ENCODE measurements around the gene HCN1.

Gene HCN1

GRCh38 chr5:45696206-45696836, at the start of gene HCN1:
Gene HCN1, minus strand, starts transcription at chr5:45696380.
- H3K27ac ChIP-seq = no peak within 1 kb of the TSS
- no peaks in the 10 kb centered on the region for H3K27me3 ChIP-seq
- H3K4me3 ChIP-seq = no peak within 1 kb of the TSS
- no peak within 1 kb of the TSS for H3K4me2 ChIP-seq
- no peak for TF ChIP-seq Cebpa-rat (IDR thresholded peaks at IDR 0.05)
- H3K9me3 ChIP-seq (replicated peaks in 1 of 11) = peaks cover 0 to 21% (median 13%) of the 10 kb centered on the region in 11 experiments; a peak in 15 of 22 replicates
- no peaks in the 10 kb centered on the region for H3K4me1 ChIP-seq
- no peaks in the 10 kb centered on the region for H3K36me3 ChIP-seq
- H4K20me1 ChIP-seq = no peaks in the 10 kb centered on the region
- H3K9ac ChIP-seq = no peak within 1 kb of the TSS

- no peak for TF ChIP-seq Cebpa-rat (IDR thresholded peaks at IDR 0.05)
- H3K9ac ChIP-seq = no peak overlapping the region
- H3K9me3 ChIP-seq (replicated peaks in 1 of 11) = no peaks in the 10 kb centered on the region
- H4K20me1 ChIP-seq = no peaks in the 10 kb centered on the region
- no peak overlapping the region for H3K4me3 ChIP-seq
- H3K4me1 ChIP-seq = peaks cover 5 to 11% (median 7%) of the 10 kb centered on the region in 10 experiments; a peak in 16 of 20 replicates
- H3K27me3 ChIP-seq = no peaks in the 10 kb centered on the region
- H3K4me2 ChIP-seq = no peak overlapping the region
- no peaks in the 10 kb centered on the region for H3K36me3 ChIP-seq
- H3K27ac ChIP-seq = no peak overlapping the region
Measured at GRCh38 chr5:45741110-45741509, 44.9 kb upstream of the HCN1 start.

- Histone ChIP-seq H4K20me1 (no peaks in the 10 kb centered on the region), H3K4me3 (no peak overlapping the region), H3K27me3 (no peaks in the 10 kb centered on the region), H3K36me3 (no peaks in the 10 kb centered on the region), H3K4me2 (no peak overlapping the region; a peak in 1 of 22 replicates), H3K9me3 (replicated peaks in 1 of 11) (no peaks in the 10 kb centered on the region), H3K27ac (no peak overlapping the region), H3K4me1 (peaks cover 5 to 11% (median 7%) of the 10 kb centered on the region in 10 experiments; a peak in 16 of 20 replicates), H3K9ac (no peak overlapping the region)
- TF ChIP-seq Cebpa-rat (IDR thresholded peaks at IDR 0.05) = no peak
Measured at GRCh38 chr5:45737153-45737552, 41.0 kb upstream of the HCN1 start.

GRCh38 chr5:45725537-45725936, 29.4 kb upstream of the HCN1 start:
- H3K4me2 ChIP-seq = no peak overlapping the region
- no peaks in the 10 kb centered on the region for H3K27me3 ChIP-seq
- H4K20me1 ChIP-seq = no peaks in the 10 kb centered on the region
- H3K9ac ChIP-seq = no peak overlapping the region
- no peaks in the 10 kb centered on the region for H3K4me1 ChIP-seq
- no peaks in the 10 kb centered on the region for H3K9me3 ChIP-seq (replicated peaks in 1 of 11)
- H3K27ac ChIP-seq = no peak overlapping the region
- no peaks in the 10 kb centered on the region for H3K36me3 ChIP-seq
- H3K4me3 ChIP-seq = no peak overlapping the region
- no peak for TF ChIP-seq Cebpa-rat (IDR thresholded peaks at IDR 0.05)

- no peak for TF ChIP-seq Cebpa-rat (IDR thresholded peaks at IDR 0.05)
- no peaks in the 10 kb centered on the region for H3K4me1 ChIP-seq
- H3K4me2 ChIP-seq = no peak overlapping the region
- H3K9me3 ChIP-seq (replicated peaks in 1 of 11) = peaks cover 0 to 21% (median 13%) of the 10 kb centered on the region in 11 experiments; a peak in 15 of 22 replicates
- no peak overlapping the region for H3K4me3 ChIP-seq
- H3K27ac ChIP-seq = no peak overlapping the region
- no peaks in the 10 kb centered on the region for H3K36me3 ChIP-seq
- H4K20me1 ChIP-seq = no peaks in the 10 kb centered on the region
- H3K9ac ChIP-seq = no peak overlapping the region
- no peaks in the 10 kb centered on the region for H3K27me3 ChIP-seq
Measured at GRCh38 chr5:45697201-45697600, 1.0 kb upstream of the HCN1 start.

GRCh38 chr5:45695804-45696156, 400 bp downstream of the HCN1 start:
- Histone ChIP-seq H4K20me1 (no peaks in the 10 kb centered on the region), H3K27me3 (no peaks in the 10 kb centered on the region), H3K4me1 (no peaks in the 10 kb centered on the region), H3K4me2 (no peak overlapping the region), H3K36me3 (no peaks in the 10 kb centered on the region), H3K9me3 (replicated peaks in 1 of 11) (peaks cover 0 to 21% (median 13%) of the 10 kb centered on the region in 11 experiments; a peak in 15 of 22 replicates), H3K9ac (no peak overlapping the region), H3K4me3 (no peak overlapping the region), H3K27ac (no peak overlapping the region)
- TF ChIP-seq Cebpa-rat (IDR thresholded peaks at IDR 0.05) = no peak

GRCh38 chr5:45694971-45695803, 993 bp downstream of the HCN1 start:
- Histone ChIP-seq H3K27ac (no peak overlapping the region), H3K4me3 (no peak overlapping the region)
- no peak for TF ChIP-seq Cebpa-rat (IDR thresholded peaks at IDR 0.05)

GRCh38 chr5:45694255-45694814, 1.8 kb downstream of the HCN1 start:
- Histone ChIP-seq H3K4me2 (no peak overlapping the region), H3K27ac (no peak overlapping the region), H3K9me3 (replicated peaks in 1 of 11) (peaks cover 0 to 21% (median 13%) of the 10 kb centered on the region in 11 experiments; a peak in 15 of 22 replicates), H4K20me1 (no peaks in the 10 kb centered on the region), H3K27me3 (no peaks in the 10 kb centered on the region), H3K36me3 (no peaks in the 10 kb centered on the region), H3K4me1 (no peaks in the 10 kb centered on the region), H3K9ac (no peak overlapping the region), H3K4me3 (no peak overlapping the region)
- no peak for TF ChIP-seq Cebpa-rat (IDR thresholded peaks at IDR 0.05)

More at GRCh38 chr5:45694971-45695803, 993 bp downstream of the HCN1 start:
- H3K9ac ChIP-seq = no peak overlapping the region
- H3K4me2 ChIP-seq = no peak overlapping the region
- no peaks in the 10 kb centered on the region for H3K36me3 ChIP-seq
- H3K9me3 ChIP-seq (replicated peaks in 1 of 11) = peaks cover 0 to 21% (median 13%) of the 10 kb centered on the region in 11 experiments; a peak in 15 of 22 replicates
- no peaks in the 10 kb centered on the region for H3K27me3 ChIP-seq
- no peaks in the 10 kb centered on the region for H3K4me1 ChIP-seq
- H4K20me1 ChIP-seq = no peaks in the 10 kb centered on the region

- TF ChIP-seq Cebpa-rat (IDR thresholded peaks at IDR 0.05) = no peak
- Histone ChIP-seq H3K36me3 (no peaks in the 10 kb centered on the region), H3K27me3 (no peaks in the 10 kb centered on the region)
Measured at GRCh38 chr5:45692481-45692880, 3.7 kb downstream of the HCN1 start.

More at GRCh38 chr5:45692481-45692880, 3.7 kb downstream of the HCN1 start:
- H3K9me3 ChIP-seq (replicated peaks in 1 of 11) = peaks cover 0 to 21% (median 13%) of the 10 kb centered on the region in 11 experiments; a peak in 15 of 22 replicates
- no peaks in the 10 kb centered on the region for H4K20me1 ChIP-seq
- no peak overlapping the region for H3K4me3 ChIP-seq
- no peak overlapping the region for H3K9ac ChIP-seq
- no peaks in the 10 kb centered on the region for H3K4me1 ChIP-seq
- H3K27ac ChIP-seq = no peak overlapping the region
- no peak overlapping the region for H3K4me2 ChIP-seq
